Ascending aorta (tissue), 2 donors: ENCODE data around the gene MALL. TPM values are rescaled to one million over a fixed set of nuclear protein-coding genes. Genes with fewer than 3 reads are reported as not detected.
A peak's percentile ranks its signal among the peaks of the same experiment; 100 is the strongest.
"Not testable (repeated sequence)": the region's sequence is repeated elsewhere in the genome, so short reads cannot be mapped to it uniquely, and the experiment has no call there.

Experiments used
- DNase-seq, 2 donors: peaks; one replicate each; pipeline ENCODE4 v3.0.0-alpha.2; 2019; ENCODE audit warnings: low spot score in 2 of 2
- H3K27ac ChIP-seq, 2 donors: fragments of 200-600 bp; sonication (generic); one replicate each; pipeline ENCODE4 v1.5.1; 2016 to 2017; ENCODE audit warnings: mild to moderate bottlenecking in 1 of 2
- H3K27me3 ChIP-seq: fragments of 200-600 bp; sonication (generic); one replicate; pipeline ENCODE4 v1.5.1; 2017
- H3K36me3 ChIP-seq, 2 donors: fragments of 200-600 bp; sonication (generic); one replicate each; pipeline ENCODE4 v1.5.1; 2016
- H3K4me1 ChIP-seq, 2 donors: fragments of 200-600 bp; sonication (generic); one replicate each; pipeline ENCODE4 v1.5.1; 2016 to 2017; ENCODE audit warnings: mild to moderate bottlenecking in 1 of 2
- H3K4me3 ChIP-seq, 2 donors: fragments of 200-600 bp; sonication (generic); one replicate each; pipeline ENCODE4 v1.5.1; 2016 to 2017; ENCODE audit warnings: mild to moderate bottlenecking in 1 of 2
- H3K9me3 ChIP-seq, 2 donors: fragments of 200-600 bp; sonication (generic); one replicate each; pipeline ENCODE4 v1.5.1; 2016
- intact Hi-C: fragments of 100-400 bp; cut with DNase I; formaldehyde crosslinking; loops from one replicate; pipeline ENCODE4 v1.15.1; 2023
- total RNA-seq: library from RNA; depleted of rRNA; stranded (reverse); fragments of >200 nt; gene quantifications from one replicate; pipeline ENCODE4 v1.1.0, GENCODE V29; 2016
- TF ChIP-seq, protein P1 (sequence below), 3 experiments: fragments of 200-600 bp in 2 of 3; fragments of 450-650 bp in 1 of 3; sonication (generic) in 2 of 3; IDR thresholded peaks; one replicate each; pipeline ENCODE4 v1.5.1; 2016 to 2019; ENCODE audit warnings: antibody characterized with exemption in 3 of 3, mild to moderate bottlenecking in 1 of 3, moderate library complexity in 1 of 3

Gene MALL
- total RNA-seq, 1 donor from 2014 or later, result 38.5 TPM

DNA sequence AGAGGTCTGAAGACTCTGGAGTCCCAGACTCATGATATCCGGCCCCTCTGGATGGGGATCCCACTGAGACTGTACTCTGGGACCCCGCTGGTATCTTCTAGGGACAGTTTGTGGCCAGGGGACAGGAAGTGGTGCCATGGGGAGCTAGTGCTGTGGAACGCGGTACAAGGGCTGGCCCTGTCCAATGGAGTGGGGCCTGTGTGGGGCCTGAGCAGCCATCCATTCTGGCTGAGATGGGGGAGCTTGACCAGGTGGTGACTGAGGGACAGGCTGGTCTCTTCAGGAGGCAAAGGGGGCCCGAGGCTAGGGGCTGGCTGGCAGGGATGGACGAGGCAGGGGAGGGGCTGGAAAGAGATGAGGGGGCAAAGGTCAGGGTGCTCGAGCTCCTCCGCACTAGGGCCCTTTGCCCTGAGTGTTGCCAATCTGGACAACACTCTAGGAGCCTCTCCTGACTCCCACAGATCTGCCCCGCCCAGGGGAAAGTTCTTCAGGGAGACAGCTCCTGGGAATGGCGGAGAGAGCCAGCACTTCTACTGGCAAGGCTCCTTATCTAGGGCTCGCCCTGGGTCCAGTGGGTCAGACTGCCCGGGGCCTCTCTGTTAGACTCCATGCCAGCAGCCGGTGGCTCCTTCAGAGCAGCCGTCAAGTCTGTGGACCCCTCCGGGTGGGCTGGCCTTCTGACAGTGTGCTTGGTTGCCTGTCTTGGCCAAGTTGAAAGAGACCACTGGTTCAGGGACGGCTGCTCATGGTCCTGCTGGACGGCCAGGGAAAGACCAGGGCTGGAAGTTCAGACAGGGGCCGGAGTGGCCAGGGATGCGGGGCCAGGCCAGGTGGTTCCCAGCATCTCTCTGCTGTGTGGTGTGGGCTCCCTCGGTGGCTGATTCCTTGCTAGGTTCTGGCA is 12.3 kb downstream of the MALL start:
- intact Hi-C loops, result no loop called here

DNA sequence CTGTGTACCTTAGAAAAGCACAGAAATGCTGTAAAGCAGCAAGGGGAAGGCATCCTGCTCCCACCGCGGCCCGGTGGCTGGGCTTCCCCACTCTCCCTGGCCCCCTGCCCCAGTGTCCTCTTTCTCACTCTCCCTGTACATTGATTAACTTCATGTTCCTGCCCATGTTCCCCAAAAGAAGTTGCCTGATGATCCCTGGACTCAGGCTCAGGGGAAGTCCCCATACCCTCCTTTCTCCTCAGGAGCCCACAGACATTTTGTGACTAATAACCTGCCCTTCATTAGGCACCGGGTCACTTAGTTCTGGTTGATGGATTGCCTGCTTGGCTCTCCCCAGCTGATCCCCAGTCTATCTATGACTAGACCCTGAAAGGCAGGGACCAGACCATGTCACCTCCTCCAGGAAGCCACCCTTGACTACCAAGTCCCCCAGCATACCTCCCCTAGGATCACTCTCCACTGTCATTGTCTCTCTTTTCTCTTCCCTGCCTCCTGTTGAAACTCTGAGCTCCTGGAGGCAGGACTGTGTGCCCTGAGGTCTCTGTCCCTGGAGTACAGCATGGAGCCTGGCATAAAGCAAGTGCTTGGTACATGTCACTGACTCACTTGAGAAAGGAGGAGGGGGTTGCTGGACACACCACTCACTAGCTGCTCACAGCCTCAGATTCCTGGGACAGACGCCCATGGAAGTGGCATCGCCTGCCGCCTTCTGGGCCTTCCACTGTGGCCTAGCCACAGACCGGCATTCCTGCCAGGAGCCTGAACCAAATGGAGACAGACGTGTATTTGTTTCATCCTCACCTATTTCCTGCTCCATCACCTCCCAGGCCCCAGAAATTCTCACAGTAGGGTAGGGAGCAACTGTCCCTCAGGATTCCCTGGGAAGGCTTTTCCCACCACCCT is 13.5 kb downstream of the MALL start:
- Histone ChIP-seq H3K27ac (peak overlapping the region; percentile 98 to 99), H3K4me1 (peaks cover 16 to 47% of the 10 kb centered on the region in 2 donors), H3K27me3 (no peaks in the 10 kb centered on the region), H3K9me3 (no peaks in the 10 kb centered on the region), H3K4me3 (peak overlapping the region; percentile 7 to 48), H3K36me3 (no peaks in the 10 kb centered on the region)
- TF ChIP-seq, protein P1, sequence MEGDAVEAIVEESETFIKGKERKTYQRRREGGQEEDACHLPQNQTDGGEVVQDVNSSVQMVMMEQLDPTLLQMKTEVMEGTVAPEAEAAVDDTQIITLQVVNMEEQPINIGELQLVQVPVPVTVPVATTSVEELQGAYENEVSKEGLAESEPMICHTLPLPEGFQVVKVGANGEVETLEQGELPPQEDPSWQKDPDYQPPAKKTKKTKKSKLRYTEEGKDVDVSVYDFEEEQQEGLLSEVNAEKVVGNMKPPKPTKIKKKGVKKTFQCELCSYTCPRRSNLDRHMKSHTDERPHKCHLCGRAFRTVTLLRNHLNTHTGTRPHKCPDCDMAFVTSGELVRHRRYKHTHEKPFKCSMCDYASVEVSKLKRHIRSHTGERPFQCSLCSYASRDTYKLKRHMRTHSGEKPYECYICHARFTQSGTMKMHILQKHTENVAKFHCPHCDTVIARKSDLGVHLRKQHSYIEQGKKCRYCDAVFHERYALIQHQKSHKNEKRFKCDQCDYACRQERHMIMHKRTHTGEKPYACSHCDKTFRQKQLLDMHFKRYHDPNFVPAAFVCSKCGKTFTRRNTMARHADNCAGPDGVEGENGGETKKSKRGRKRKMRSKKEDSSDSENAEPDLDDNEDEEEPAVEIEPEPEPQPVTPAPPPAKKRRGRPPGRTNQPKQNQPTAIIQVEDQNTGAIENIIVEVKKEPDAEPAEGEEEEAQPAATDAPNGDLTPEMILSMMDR (IDR thresholded peaks at IDR 0.05), result no peak
- intact Hi-C loops, result no loop called here
- DNase-seq, result peak in 1 of 2 donors; percentile 64

More for the DNA sequence above, 12.3 kb downstream of the MALL start:
- Histone ChIP-seq H3K27me3 (no peaks in the 10 kb centered on the region), H3K9me3 (no peaks in the 10 kb centered on the region), H3K36me3 (no peaks in the 10 kb centered on the region), H3K4me3 (no peak overlapping the region), H3K4me1 (peaks cover 16 to 48% of the 10 kb centered on the region in 2 donors), H3K27ac (peak overlapping the region; percentile 98 to 99)
- TF ChIP-seq, protein P1 (IDR thresholded peaks at IDR 0.05), result no peak
- DNase-seq, result peak in 1 of 2 donors; percentile 60

DNA sequence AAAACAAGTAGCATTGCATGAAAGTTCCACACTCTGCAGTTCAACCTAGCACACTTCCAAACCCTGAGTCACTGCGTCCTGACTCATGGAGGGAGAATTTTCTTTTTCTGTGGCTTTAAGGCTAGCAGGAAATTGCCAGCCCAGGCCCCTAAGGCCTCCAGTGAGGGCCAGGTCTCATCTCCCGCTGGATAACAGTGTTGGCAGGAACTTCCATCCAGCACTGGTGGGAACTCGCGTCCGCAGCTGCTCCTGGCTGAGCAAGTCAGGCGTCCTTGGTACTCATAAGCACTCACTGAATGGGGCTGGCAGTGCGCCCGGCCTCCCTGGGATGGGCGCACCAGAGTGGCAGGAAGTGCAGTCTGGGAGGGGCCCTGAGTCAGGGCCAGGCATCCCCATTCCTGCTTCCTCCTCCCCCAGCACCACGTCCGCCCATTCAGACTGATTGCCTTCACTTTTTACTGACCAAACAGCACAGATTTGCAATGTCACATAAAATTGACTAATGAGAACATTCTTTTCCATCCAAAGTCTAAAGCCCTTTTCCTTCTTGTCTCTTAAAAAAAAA is 14.3 kb downstream of the MALL start:
- TF ChIP-seq, protein P1 (IDR thresholded peaks at IDR 0.05), result no peak
- Histone ChIP-seq H3K4me3 (peak overlapping the region; percentile 7 to 48), H3K27ac (peak overlapping the region; percentile 98 to 99), H3K4me1 (peaks cover 16 to 41% of the 10 kb centered on the region in 2 donors), H3K9me3 (no peaks in the 10 kb centered on the region), H3K36me3 (no peaks in the 10 kb centered on the region), H3K27me3 (no peaks in the 10 kb centered on the region)
- intact Hi-C loops, result no loop called here
- peak; percentile 97 to 99 for DNase-seq

DNA sequence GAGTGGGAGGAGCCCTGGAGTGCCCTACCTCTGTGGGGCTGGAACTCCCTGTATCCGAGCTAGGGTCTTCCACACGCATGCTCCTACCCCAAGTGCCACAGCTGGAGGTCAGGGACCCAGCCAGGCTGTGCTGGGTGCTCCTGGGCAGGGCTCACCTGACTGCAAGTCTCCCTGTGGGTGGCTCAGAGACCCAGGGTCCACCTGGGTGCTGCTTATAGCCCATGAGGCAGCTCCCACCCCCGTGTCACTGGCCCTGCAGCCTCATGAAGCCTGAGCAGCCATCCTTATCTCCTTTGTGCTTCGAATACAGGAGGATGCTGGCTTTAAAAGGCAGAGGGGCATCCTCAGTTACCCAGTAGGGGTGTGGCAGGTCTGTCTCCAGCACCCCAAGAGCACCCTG is 14.7 kb downstream of the MALL start:
- H3K4me3 ChIP-seq, result peak overlapping the region in 1 of 2 donors; percentile 2
- H3K27ac ChIP-seq, result peak overlapping the region; percentile 98 to 99
- H3K4me1 ChIP-seq, result peaks cover 16 to 45% of the 10 kb centered on the region in 2 donors
- H3K27me3 ChIP-seq, H3K36me3 ChIP-seq, intact Hi-C loops, H3K9me3 ChIP-seq, DNase-seq: not testable (repeated sequence)

DNA sequence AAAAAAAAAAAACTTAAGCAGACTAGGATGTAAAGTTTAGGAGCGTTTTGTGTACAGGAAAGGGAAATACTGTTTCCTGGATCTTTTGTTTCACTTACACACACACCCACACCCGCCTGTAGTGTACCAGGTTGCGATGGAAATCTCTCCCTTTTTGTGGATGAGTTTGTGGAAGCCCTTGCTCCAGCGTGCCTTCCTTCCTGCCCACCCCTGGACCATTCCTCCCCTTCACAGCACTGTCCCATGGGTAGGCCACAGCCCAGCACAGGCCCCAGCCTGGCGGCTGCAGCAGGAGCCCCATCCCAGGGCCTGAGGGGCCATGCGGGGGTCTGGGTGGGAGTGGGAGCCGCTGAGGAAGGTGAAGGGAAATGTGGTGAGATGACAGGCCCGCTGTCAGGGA is 15.1 kb downstream of the MALL start:
- H3K4me1 ChIP-seq, result peaks cover 16 to 44% of the 10 kb centered on the region in 2 donors
- peak overlapping the region; percentile 98 to 99 for H3K27ac ChIP-seq
- DNase-seq, result peak in 1 of 2 donors; percentile 45
- intact Hi-C loops, result no loop called here
- H3K27me3 ChIP-seq, result no peaks in the 10 kb centered on the region
- no peaks in the 10 kb centered on the region for H3K36me3 ChIP-seq
- H3K9me3 ChIP-seq, result no peaks in the 10 kb centered on the region
- TF ChIP-seq, protein P1 (IDR thresholded peaks at IDR 0.05), result no peak
- no peak overlapping the region for H3K4me3 ChIP-seq
